Activated CD4-positive, alpha-beta T cell treated with anti-CD3 and anti-CD28 coated beads for 1 hour (primary cell): Measurements from ENCODE around the gene USP36.

ENCODE experiments used
- DNase-seq: peaks from one replicate; pipeline ENCODE4 v3.0.0-alpha.2; 2020

The USP36 gene

GRCh38 chr17:78808163-78808562 is 32.5 kb downstream of the USP36 start:
- DNase-seq: no peak

GRCh38 chr17:78806451-78806850 is 34.2 kb downstream of the USP36 start:
- no peak for DNase-seq

- DNase-seq: peak; percentile 50
Measured at GRCh38 chr17:78805301-78805700, 35.3 kb downstream of the USP36 start.

GRCh38 chr17:78804777-78805176 is 35.8 kb downstream of the USP36 start:
- DNase-seq: no peak

- no peak for DNase-seq
Measured at GRCh38 chr17:78803186-78803845, 37.3 kb downstream of the USP36 start.

GRCh38 chr17:78802459-78802858 is 38.2 kb downstream of the USP36 start:
- DNase-seq: no peak

- no peak for DNase-seq
Measured at GRCh38 chr17:78802008-78802407, 38.6 kb downstream of the USP36 start.

- DNase-seq: no peak
Measured at GRCh38 chr17:78800132-78800931, 40.3 kb downstream of the USP36 start.

- no peak for DNase-seq
Measured at GRCh38 chr17:78798695-78799559, 41.7 kb downstream of the USP36 start.

- no peak for DNase-seq
Measured at GRCh38 chr17:78797691-78798585, 42.7 kb downstream of the USP36 start.

GRCh38 chr17:78797213-78797612 is 43.4 kb downstream of the USP36 start:
- DNase-seq: no peak

- no peak for DNase-seq
Measured at GRCh38 chr17:78796517-78796900, 44.1 kb downstream of the USP36 start.

- DNase-seq: no peak
Measured at GRCh38 chr17:78795861-78796516, 44.6 kb downstream of the USP36 start.

- DNase-seq: no peak
Measured at GRCh38 chr17:78794864-78795640, 45.6 kb downstream of the USP36 start.

- DNase-seq: no peak
Measured at GRCh38 chr17:78794399-78794798, 46.2 kb downstream of the USP36 start.

- no peak for DNase-seq
Measured at GRCh38 chr17:78793968-78794367, 46.6 kb downstream of the USP36 start.

- no peak for DNase-seq
Measured at GRCh38 chr17:78793415-78793814, 47.2 kb downstream of the USP36 start.

- no peak for DNase-seq
Measured at GRCh38 chr17:78791840-78792709, 48.5 kb downstream of the USP36 start.

- no peak for DNase-seq
Measured at GRCh38 chr17:78790552-78790951, 50.1 kb downstream of the USP36 start.

- DNase-seq: peak; percentile 40
Measured at GRCh38 chr17:78789663-78790181, 50.9 kb downstream of the USP36 start.
